Pancreas (tissue), 10 donors: ENCODE measurements around the gene ASXL3. TPM values are rescaled to one million over a fixed set of nuclear protein-coding genes. Genes with fewer than 3 reads are reported as not detected.

Source experiments
- ATAC-seq, 4 donors: fragments of 200-7000 bp; cut with Tn5 transposase; one replicate each; pipeline versions ENCODE4 v1.8.0 to v1.9.1; 2020; ENCODE audit warnings: mild to moderate bottlenecking in 4 of 4, moderate library complexity in 4 of 4
- DNase-seq, 6 donors: peaks; one replicate each; pipeline ENCODE4 v3.0.0-alpha.2; 2020
- FAIRE-seq: peaks from 2 replicates; lab custom pipeline; 2012; peaks lifted over from hg19 to GRCh38; lab: Jason Lieb, UNC
- H3K27ac ChIP-seq, 4 donors: fragments of 200-600 bp; sonication (generic); 1 replicate in 3 of 4; 2 replicates in 1 of 4; pipeline versions ENCODE4 v1.5.0 to v1.8.0; 2020
- H3K27me3 ChIP-seq, 4 donors: fragments of 200-600 bp; one replicate each; pipeline ENCODE4 v1.8.0; 2021
- H3K36me3 ChIP-seq, 3 donors: fragments of 200-600 bp; sonication (generic) in 1 of 3; one replicate each; pipeline versions ENCODE4 v1.5.0 to v1.8.0; 2020 to 2021
- H3K4me1 ChIP-seq, 3 donors: fragments of 200-600 bp; one replicate each; pipeline ENCODE4 v1.8.0; 2021
- H3K4me3 ChIP-seq, 4 donors: fragments of 200-600 bp; sonication (generic) in 2 of 4; one replicate each; pipeline versions ENCODE4 v1.5.0 to v1.8.0; 2020 to 2021
- H3K9me3 ChIP-seq, 4 donors: fragments of 200-600 bp; one replicate each; pipeline ENCODE4 v1.8.0; 2021
- WGBS, 2 donors: extraction: QIAGEN DNeasy Blood & Tissue Kit; methylation state at CpG; one replicate each; pipeline ENCODE4 v1.1.7; 2013; 5-methylcytosine and 5-hydroxymethylcytosine counted together
- intact Hi-C, 3 donors: fragments of 100-400 bp; cut with DNase I; formaldehyde crosslinking; loops; one replicate each; pipeline versions ENCODE4 v1.11.1 to v1.14.2; 2022
- polyA plus RNA-seq, 2 donors: library from polyadenylated mRNA; stranded (reverse); fragments of 200-250 nt; gene quantifications; one replicate each; pipeline ENCODE4 v1.2.3, GENCODE V29; 2013
- total RNA-seq, 6 donors: library from RNA; stranded (reverse); fragmentation: NEBNext Ultra II Directional in 4 of 6; extraction: Animal tissue kit (Norgen Biotek cat#: 25700) in 4 of 6; gene quantifications; one replicate each; pipeline versions ENCODE4 v1.2.1 to v1.2.4, GENCODE V29; 2021 to 2023
- TF ChIP-seq, protein P1 (sequence below), 4 donors: fragments of 200-600 bp; sonication (generic) in 3 of 4; IDR thresholded peaks; one replicate each; pipeline versions ENCODE4 v1.5.0 to v1.8.0; 2021; ENCODE audit warnings: antibody characterized with exemption in 4 of 4
- donor health status: healthy with polysubstance abuse.
- donor health status: DM: no; HTN: no; CAD: no; lungs with moderate emphysema.
- donor health status: DM: no; HTN: no; CAD: no.
- donor health status: control.
- donor health status: control.
- donor health status: Bipolar disorder and iron deficiency.
- donor health status: DM: yes; HTN: yes; CAD: no.
- donor health status: DM: no; HTN: no; CAD: no.
- donor health status: DM: no; HTN: no; CAD: no.
- donor health status: DM: yes; HTN: yes; CAD: no.

Gene ASXL3
- total and polyA plus RNA-seq, 8 donors, result 0.49 to 2.5 (median 1.6) TPM

DNA sequence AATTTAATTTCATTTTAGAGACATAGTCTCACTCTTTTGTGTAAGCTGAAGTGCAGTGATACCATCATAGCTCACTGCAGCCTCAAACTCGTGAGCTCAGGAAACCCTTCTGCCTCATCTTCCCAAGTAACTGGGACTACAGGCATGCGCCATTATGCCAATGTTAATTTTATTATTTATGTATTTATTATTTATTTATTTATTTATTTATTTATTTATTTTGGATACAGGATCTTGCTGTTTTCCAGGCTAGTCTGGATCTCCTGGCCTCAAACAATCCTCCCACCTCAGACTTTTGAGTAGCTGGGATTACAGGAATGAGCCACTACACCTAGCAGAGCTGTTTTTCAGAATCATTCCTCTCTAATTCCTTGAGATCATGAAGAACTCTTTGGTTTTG is 99.9 kb downstream of the ASXL3 start:
- DNase-seq (no peak), ATAC-seq (no peak), FAIRE-seq (no peak)
- Histone ChIP-seq H3K4me3 (no peak overlapping the region), H3K4me1 (no peaks in the 10 kb centered on the region), H3K36me3 (no peaks in the 10 kb centered on the region), H3K27ac (no peak overlapping the region), H3K27me3 (no peaks in the 10 kb centered on the region), H3K9me3 (no peaks in the 10 kb centered on the region)
- 82 to 91% methylated on average over 2 of the region's 2 CpGs for WGBS, 2 donors
- intact Hi-C loops, result no loop called here
- TF ChIP-seq, protein P1, sequence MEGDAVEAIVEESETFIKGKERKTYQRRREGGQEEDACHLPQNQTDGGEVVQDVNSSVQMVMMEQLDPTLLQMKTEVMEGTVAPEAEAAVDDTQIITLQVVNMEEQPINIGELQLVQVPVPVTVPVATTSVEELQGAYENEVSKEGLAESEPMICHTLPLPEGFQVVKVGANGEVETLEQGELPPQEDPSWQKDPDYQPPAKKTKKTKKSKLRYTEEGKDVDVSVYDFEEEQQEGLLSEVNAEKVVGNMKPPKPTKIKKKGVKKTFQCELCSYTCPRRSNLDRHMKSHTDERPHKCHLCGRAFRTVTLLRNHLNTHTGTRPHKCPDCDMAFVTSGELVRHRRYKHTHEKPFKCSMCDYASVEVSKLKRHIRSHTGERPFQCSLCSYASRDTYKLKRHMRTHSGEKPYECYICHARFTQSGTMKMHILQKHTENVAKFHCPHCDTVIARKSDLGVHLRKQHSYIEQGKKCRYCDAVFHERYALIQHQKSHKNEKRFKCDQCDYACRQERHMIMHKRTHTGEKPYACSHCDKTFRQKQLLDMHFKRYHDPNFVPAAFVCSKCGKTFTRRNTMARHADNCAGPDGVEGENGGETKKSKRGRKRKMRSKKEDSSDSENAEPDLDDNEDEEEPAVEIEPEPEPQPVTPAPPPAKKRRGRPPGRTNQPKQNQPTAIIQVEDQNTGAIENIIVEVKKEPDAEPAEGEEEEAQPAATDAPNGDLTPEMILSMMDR (IDR thresholded peaks at IDR 0.05), result no peak

DNA sequence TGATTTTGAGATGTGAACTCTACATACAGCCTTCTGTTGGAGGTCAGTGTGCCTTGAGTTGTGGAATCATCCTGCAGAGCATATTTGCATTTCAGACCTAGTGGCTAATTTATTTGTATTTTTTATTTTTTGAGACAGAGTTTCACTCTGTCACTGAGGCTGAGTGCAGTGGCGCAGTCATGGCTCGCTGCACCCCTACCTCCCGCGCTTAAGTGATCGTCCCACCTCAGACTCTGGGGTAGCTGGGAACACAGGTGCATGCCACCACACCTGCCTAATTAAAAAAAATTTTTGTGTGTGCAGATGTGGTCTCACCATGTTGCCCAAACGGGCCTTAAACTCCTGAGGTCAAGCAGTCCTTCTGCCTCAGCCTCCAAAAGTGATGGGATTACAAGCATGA is 104.4 kb downstream of the ASXL3 start:
- ATAC-seq (no peak), FAIRE-seq (no peak)

DNA sequence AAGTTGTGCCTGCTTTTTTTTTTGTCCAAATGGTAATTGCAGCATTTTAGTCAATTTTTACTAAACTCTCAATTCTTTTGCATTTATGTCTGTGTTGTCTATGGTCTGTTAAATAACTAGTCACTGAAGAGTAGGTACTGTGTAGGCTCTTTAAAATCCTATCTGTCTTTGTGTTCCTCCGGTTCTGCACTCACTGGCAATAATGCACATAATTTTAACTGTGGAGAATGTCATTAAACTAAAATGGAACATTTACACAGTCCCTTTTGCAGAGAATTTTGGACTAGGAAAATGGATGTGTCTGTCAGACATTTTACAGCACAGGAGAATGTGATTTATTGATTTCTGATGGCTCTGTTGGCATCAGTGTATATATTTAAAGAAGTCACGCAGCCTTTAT is 116.6 kb downstream of the ASXL3 start:
- intact Hi-C loops, result no loop called here
- TF ChIP-seq, protein P1 (IDR thresholded peaks at IDR 0.05), result no peak
- Histone ChIP-seq H3K27me3 (no peaks in the 10 kb centered on the region), H3K4me3 (no peak overlapping the region), H3K4me1 (no peaks in the 10 kb centered on the region), H3K36me3 (no peaks in the 10 kb centered on the region), H3K27ac (no peak overlapping the region), H3K9me3 (no peaks in the 10 kb centered on the region)
- ATAC-seq, result no peak
- no peak for DNase-seq
- WGBS, 2 donors, result 73 to 91% methylated on average over 2 of the region's 2 CpGs
- FAIRE-seq, result no peak

More for the DNA sequence above, 104.4 kb downstream of the ASXL3 start:
- no peaks in the 10 kb centered on the region for H3K4me1 ChIP-seq
- no peak overlapping the region for H3K4me3 ChIP-seq
- TF ChIP-seq, protein P1 (IDR thresholded peaks at IDR 0.05), result no peak
- 90 to 92% methylated on average over 6 of the region's 6 CpGs for WGBS, 2 donors
- no peak for DNase-seq
- intact Hi-C loops, result no loop called here
- no peaks in the 10 kb centered on the region for H3K27me3 ChIP-seq
- no peaks in the 10 kb centered on the region for H3K36me3 ChIP-seq
- no peak overlapping the region for H3K27ac ChIP-seq
- H3K9me3 ChIP-seq, result no peaks in the 10 kb centered on the region

DNA sequence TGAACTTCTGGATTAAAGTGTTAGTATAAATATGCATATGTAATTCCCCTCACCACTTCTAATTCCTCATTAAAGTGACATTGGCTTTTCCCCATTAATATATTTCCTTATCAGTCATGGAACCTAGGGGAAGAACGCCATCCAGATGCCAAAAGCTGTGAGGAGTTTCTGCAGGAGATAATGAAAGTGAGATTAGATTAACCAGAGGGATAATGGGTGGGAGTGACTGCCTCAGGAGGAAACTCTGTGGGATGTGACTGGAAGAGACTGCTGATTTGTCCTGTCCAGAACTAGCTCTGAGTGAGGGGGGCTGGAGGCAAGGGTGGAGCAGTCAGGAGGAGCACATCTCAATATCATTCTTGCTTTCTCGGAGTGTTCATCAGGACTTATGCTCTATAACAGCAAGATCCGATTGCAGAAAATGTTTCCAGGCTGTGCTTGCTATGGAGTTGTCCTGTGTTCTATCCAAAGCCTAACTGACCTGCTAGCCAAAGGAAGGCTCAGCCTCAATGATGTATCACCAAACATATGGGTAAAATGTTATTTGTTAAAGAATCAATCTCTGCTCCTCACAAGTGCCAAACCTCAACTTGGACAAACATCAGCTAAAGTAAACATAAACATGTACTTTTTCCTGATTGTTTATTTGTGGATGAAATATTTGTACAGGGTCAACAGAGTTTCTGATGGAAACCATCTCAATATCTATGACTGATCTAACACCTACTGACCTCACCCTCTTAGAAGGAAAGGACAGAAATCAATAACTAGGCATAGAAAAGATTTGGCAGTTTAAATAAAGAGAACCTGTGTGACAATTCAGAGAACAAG is 118.5 kb downstream of the ASXL3 start:
- H3K27me3 ChIP-seq, result no peaks in the 10 kb centered on the region
- H3K9me3 ChIP-seq, result no peaks in the 10 kb centered on the region
- intact Hi-C loops, result no loop called here
- WGBS, 2 donors, result 66 to 74% methylated on average over 3 of the region's 3 CpGs
- H3K4me3 ChIP-seq, result no peak overlapping the region
- H3K4me1 ChIP-seq, result no peaks in the 10 kb centered on the region
- FAIRE-seq, result no peak
- H3K36me3 ChIP-seq, result no peaks in the 10 kb centered on the region
- DNase-seq, result no peak
- no peak for ATAC-seq
- no peak overlapping the region for H3K27ac ChIP-seq
- TF ChIP-seq, protein P1 (IDR thresholded peaks at IDR 0.05), result no peak

DNA sequence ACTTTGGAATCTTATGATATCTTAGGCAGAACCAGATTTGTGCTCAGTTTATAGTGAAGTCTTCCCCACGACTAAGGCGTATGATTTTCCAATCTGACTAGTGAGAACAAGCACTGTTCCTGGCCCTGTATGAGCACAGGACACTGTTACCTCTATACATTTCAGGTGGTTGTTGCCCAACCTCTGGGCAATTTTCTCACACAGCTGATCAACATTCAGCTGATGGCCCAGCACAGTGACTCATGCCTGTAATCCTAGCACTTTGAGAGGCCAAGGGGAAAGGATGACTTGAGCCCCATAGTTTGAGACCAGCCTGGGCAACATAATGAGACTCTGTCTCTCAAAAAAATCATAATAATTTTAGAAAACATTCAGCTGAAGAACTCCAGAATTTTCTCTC is 119.5 kb downstream of the ASXL3 start:
- 43% methylated on average over 2 of the region's 2 CpGs for WGBS, 2 donors
- FAIRE-seq, result no peak
- TF ChIP-seq, protein P1 (IDR thresholded peaks at IDR 0.05), result no peak
- Histone ChIP-seq H3K27me3 (no peaks in the 10 kb centered on the region), H3K27ac (no peak overlapping the region), H3K36me3 (no peaks in the 10 kb centered on the region), H3K9me3 (no peaks in the 10 kb centered on the region), H3K4me3 (no peak overlapping the region), H3K4me1 (no peaks in the 10 kb centered on the region)
- intact Hi-C loops, result no loop called here
- no peak for DNase-seq
- no peak for ATAC-seq
